ENCODE measurements around the gene SRSF6. TPM values are rescaled to one million over a fixed set of nuclear protein-coding genes. Genes with fewer than 3 reads are reported as not detected.

The SRSF6 gene
- total and polyA plus RNA-seq, 10 of the 15 experiments (the other 5 are each of a cell fraction or from before 2014, with no cell fraction given), result 57.2 to 191 (median 108) TPM

DNA sequence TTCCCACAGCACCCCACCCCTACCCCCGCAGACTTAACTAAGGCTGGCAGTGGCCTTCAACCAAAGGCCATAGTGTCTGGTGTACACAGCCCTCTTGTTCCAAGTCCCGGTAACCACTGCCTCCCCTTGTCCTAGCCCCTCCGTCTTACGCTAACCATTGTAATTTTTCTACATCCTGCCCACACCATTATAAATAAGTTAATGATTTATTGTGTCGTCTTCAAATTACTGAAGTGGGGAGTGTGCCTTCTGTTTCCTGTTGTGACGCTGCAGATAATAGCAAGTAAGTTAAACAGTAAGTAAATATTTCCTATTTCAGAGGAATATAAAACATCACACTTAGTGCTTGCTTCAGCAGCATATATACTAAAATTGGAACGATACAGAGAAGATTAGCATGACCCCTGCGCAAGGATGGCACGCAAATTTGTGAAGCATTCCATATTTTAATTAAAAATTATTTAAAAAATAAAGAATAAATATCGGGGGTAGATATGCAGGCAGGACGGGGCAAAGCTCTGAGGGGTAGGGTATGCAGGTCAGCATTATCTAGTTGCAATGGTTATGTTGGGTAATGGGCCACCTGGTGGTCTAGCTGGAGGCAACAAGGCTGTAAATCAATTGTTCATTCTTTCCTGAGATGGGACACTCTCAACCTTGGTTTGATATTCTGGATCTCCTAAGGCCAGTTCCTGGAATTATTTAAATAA is 15.1 kb downstream of the SRSF6 start:
- intact Hi-C loops (cut with micrococcal nuclease; ENCODE audit: unreplicated experiment) (no loop called here), in situ Hi-C loops (cut with MboI) (no loop called here)
- no peaks in the 10 kb centered on the region for H3K9me3 ChIP-seq (replicated peaks; ENCODE audit: control insufficient read depth, insufficient read depth, low read length)
- H2AFZ ChIP-seq (ENCODE audit: control insufficient read depth, low read depth, low read length), result no peak overlapping the region
- no peak overlapping the region for H3K27ac ChIP-seq (ENCODE audit: control insufficient read depth, insufficient read depth)
- TF ChIP-seq USF2 (IDR thresholded peaks at IDR 0.05; ENCODE audit: borderline replicate concordance, low read depth, low read length) (no peak), NR2C1 (IDR thresholded peaks at IDR 0.05) (no peak), ZBED1 (IDR thresholded peaks at IDR 0.05; ENCODE audit: borderline replicate concordance) (no peak), SPI1 (IDR thresholded peaks at IDR 0.05; ENCODE audit: borderline replicate concordance, insufficient read depth, low read depth, low read length) (no peak)
- TF ChIP-seq, protein P1, sequence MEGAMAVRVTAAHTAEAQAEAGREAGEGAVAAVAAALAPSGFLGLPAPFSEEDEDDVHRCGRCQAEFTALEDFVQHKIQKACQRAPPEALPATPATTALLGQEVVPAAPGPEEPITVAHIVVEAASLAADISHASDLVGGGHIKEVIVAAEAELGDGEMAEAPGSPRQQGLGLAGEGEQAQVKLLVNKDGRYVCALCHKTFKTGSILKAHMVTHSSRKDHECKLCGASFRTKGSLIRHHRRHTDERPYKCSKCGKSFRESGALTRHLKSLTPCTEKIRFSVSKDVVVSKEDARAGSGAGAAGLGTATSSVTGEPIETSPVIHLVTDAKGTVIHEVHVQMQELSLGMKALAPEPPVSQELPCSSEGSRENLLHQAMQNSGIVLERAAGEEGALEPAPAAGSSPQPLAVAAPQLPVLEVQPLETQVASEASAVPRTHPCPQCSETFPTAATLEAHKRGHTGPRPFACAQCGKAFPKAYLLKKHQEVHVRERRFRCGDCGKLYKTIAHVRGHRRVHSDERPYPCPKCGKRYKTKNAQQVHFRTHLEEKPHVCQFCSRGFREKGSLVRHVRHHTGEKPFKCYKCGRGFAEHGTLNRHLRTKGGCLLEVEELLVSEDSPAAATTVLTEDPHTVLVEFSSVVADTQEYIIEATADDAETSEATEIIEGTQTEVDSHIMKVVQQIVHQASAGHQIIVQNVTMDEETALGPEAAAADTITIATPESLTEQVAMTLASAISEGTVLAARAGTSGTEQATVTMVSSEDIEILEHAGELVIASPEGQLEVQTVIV (IDR thresholded peaks at IDR 0.05; ENCODE audit: borderline replicate concordance, partially characterized antibody), result no peak
- FAIRE-seq (no peak), ATAC-seq (no peak), DNase-seq (ENCODE audit: low read depth, low spot score) (no peak)
- WGBS (ENCODE audit: insufficient coverage, insufficient replicate concordance, low lambda C conversion rate, missing lambda C conversion rate), result 90% methylated on average over 11 of the region's 11 CpGs
- ChIA-PET SMC1A (ENCODE audit: uncharacterized antibody, unreplicated experiment) (interaction anchor here (1.1 kb wide), 1 partner anchor 695 kb away, joined by 4 read pairs; no protein-coding TSS in a partner anchor), POLR2A (no interaction called here), CTCF (no interaction called here), RAD21 (ENCODE audit: unreplicated experiment) (no interaction called here)
- no peak overlapping the region for H3K9ac ChIP-seq (ENCODE audit: control insufficient read depth, insufficient read depth, low read length)
- no peak overlapping the region for H3K4me3 ChIP-seq
- H3K4me1 ChIP-seq (ENCODE audit: control insufficient read depth, insufficient read depth, low read length), result no peaks in the 10 kb centered on the region
- H3K4me2 ChIP-seq (ENCODE audit: control insufficient read depth, insufficient read depth), result no peak overlapping the region
- no peaks in the 10 kb centered on the region for H3K79me2 ChIP-seq (ENCODE audit: control insufficient read depth, insufficient read depth, low read length)
- H3K27me3 ChIP-seq (replicated peaks in 1 of 2; ENCODE audit: control insufficient read depth in 2 of 2, insufficient read depth in 2 of 2, low read length in 1 of 2), result no peaks in the 10 kb centered on the region
- BruUV-seq (replicated peaks), result no TSS peak
- 0 out of 4 replicates have a peak, but pooled peaks cover 0 to 2% of the 10 kb centered on the region in 2 experiments for H3K36me3 ChIP-seq (ENCODE audit: control insufficient read depth in 2 of 2, insufficient read depth in 2 of 2, low read length in 1 of 2)
- H4K20me1 ChIP-seq (ENCODE audit: control insufficient read depth, insufficient read depth), result no peaks in the 10 kb centered on the region
